CD4-positive, CD25-positive, alpha-beta regulatory T cell (primary cell): ENCODE measurements around the gene RGS19. TPM values are rescaled to one million over a fixed set of nuclear protein-coding genes. Genes with fewer than 3 reads are reported as not detected.

Experiments
- ATAC-seq, 2 donors: fragments of 150-1000 bp; cut with Tn5 transposase; one replicate each; pipeline ENCODE4 v1.10.0; 2021; ENCODE audit warnings: low read depth in 2 of 2, moderate number of reproducible peaks in 2 of 2, moderate library complexity in 1 of 2
- DNase-seq, 3 donors: peaks; one replicate each; pipeline versions ENCODE4 v3.0.0 to v3.0.0-alpha.2; 2012 to 2022; ENCODE audit warnings: mixed read lengths in 1 of 3
- H3K27ac ChIP-seq: one replicate; pipeline ENCODE4 v1.7.0; 2013; ENCODE audit warnings: mild to moderate bottlenecking, low read length; ENCODE audit not compliant: insufficient read depth, poor library complexity, severe bottlenecking
- H3K27me3 ChIP-seq: one replicate; pipeline ENCODE4 v1.7.0; 2013; ENCODE audit warnings: low read length; ENCODE audit not compliant: control insufficient read depth, insufficient read depth
- H3K36me3 ChIP-seq: one replicate; pipeline ENCODE4 v1.7.0; 2013; ENCODE audit warnings: mild to moderate bottlenecking, low read length, moderate library complexity; ENCODE audit not compliant: control insufficient read depth, insufficient read depth
- H3K4me1 ChIP-seq: 2 replicates; pipeline ENCODE4 v1.7.0; 2013; ENCODE audit warnings: mild to moderate bottlenecking, low read length; ENCODE audit not compliant: insufficient read depth, control insufficient read depth, poor library complexity, severe bottlenecking
- H3K4me3 ChIP-seq: one replicate; pipeline ENCODE4 v1.7.0; 2013; ENCODE audit warnings: low read depth, mild to moderate bottlenecking, low read length, moderate library complexity
- H3K9me3 ChIP-seq, 2 experiments: 1 replicate in 1 of 2; 2 replicates in 1 of 2; pipeline ENCODE4 v1.7.0; 2013; ENCODE audit warnings: low read length in 2 of 2, mild to moderate bottlenecking in 1 of 2, moderate library complexity in 1 of 2; ENCODE audit not compliant: control insufficient read depth in 2 of 2
- H3K27ac Mint-ChIP-seq, 3 donors: one replicate each; pipeline ENCODE4 v1.8.0; 2020 to 2022; ENCODE audit warnings: mild to moderate bottlenecking in 3 of 3, mixed read lengths in 3 of 3, moderate library complexity in 2 of 3
- H3K27me3 Mint-ChIP-seq: one replicate; pipeline ENCODE4 v1.8.0; 2022; ENCODE audit warnings: mild to moderate bottlenecking, mixed read lengths
- H3K36me3 Mint-ChIP-seq: one replicate; pipeline ENCODE4 v1.8.0; 2020; ENCODE audit warnings: mixed read lengths
- H3K4me1 Mint-ChIP-seq, 4 donors: one replicate each; pipeline ENCODE4 v1.8.0; 2020 to 2022; ENCODE audit warnings: mixed read lengths in 4 of 4, mild to moderate bottlenecking in 1 of 4
- H3K4me3 Mint-ChIP-seq, 4 donors: one replicate each; pipeline ENCODE4 v1.8.0; 2020 to 2022; ENCODE audit warnings: mild to moderate bottlenecking in 4 of 4, mixed read lengths in 4 of 4, moderate library complexity in 3 of 4
- H3K9me3 Mint-ChIP-seq, 7 donors: one replicate each; pipeline ENCODE4 v1.8.0; 2020 to 2022; ENCODE audit warnings: mixed read lengths in 7 of 7, mild to moderate bottlenecking in 3 of 7, moderate library complexity in 2 of 7
- polyA plus RNA-seq, 4 donors: library from polyadenylated mRNA; unstranded; fragments of 300-500 nt; fragmentation: Illumina TruSeq; gene quantifications; one replicate each; pipeline ENCODE4 v1.2.3, GENCODE V29; 2021
- total RNA-seq: library from RNA; stranded (reverse); gene quantifications from one replicate; pipeline ENCODE4 v1.2.3, GENCODE V29; 2022

RGS19 gene
- total and polyA plus RNA-seq, 5 donors from 2014 or later: 50.7 to 105 (median 85.2) TPM

GRCh38 chr20:64038565-64039292, 40.6 kb downstream of the RGS19 start:
- Histone ChIP-seq H3K27ac (peak overlapping the region; percentile 33), H3K4me3 (no peak overlapping the region), H3K9me3 (no peaks in the 10 kb centered on the region), H3K4me1 (peaks cover 81% of the 10 kb centered on the region), H3K27me3 (no peaks in the 10 kb centered on the region), H3K36me3 (no peaks in the 10 kb centered on the region)
- no peak overlapping the region for H3K27ac Mint-ChIP-seq
- peaks cover 8% of the 10 kb centered on the region for H3K27me3 Mint-ChIP-seq
- DNase-seq (peak; percentile 65 to 84 (median 76)), ATAC-seq (peak; percentile 72 to 75)
- H3K9me3 Mint-ChIP-seq: no peaks in the 10 kb centered on the region
- peaks cover 0 to 55% (median 20%) of the 10 kb centered on the region in 4 donors for H3K4me1 Mint-ChIP-seq
- H3K36me3 Mint-ChIP-seq: no peaks in the 10 kb centered on the region
- H3K4me3 Mint-ChIP-seq: peak overlapping the region; percentile 73 to 84 (median 82)

- Histone ChIP-seq H3K36me3 (peaks cover under 1% of the 10 kb centered on the region), H3K4me1 (peaks cover 81% of the 10 kb centered on the region), H3K27me3 (no peaks in the 10 kb centered on the region), H3K9me3 (no peaks in the 10 kb centered on the region), H3K4me3 (no peak overlapping the region), H3K27ac (peak overlapping the region; percentile 33)
- peaks cover 0 to 51% (median 16%) of the 10 kb centered on the region in 4 donors for H3K4me1 Mint-ChIP-seq
- no peak for DNase-seq
- H3K27ac Mint-ChIP-seq: no peak overlapping the region
- peak overlapping the region in 3 of 4 donors; percentile 69 to 84 (median 70) for H3K4me3 Mint-ChIP-seq
- peaks cover 4% of the 10 kb centered on the region for H3K27me3 Mint-ChIP-seq
- peak; percentile 8 to 24 for ATAC-seq
- H3K36me3 Mint-ChIP-seq: no peaks in the 10 kb centered on the region
- H3K9me3 Mint-ChIP-seq: no peaks in the 10 kb centered on the region
Observed at GRCh38 chr20:64038224-64038564, 41.1 kb downstream of the RGS19 start.

GRCh38 chr20:64037498-64038213, 41.7 kb downstream of the RGS19 start:
- H3K9me3 Mint-ChIP-seq: no peaks in the 10 kb centered on the region
- ATAC-seq: no peak

DNA sequence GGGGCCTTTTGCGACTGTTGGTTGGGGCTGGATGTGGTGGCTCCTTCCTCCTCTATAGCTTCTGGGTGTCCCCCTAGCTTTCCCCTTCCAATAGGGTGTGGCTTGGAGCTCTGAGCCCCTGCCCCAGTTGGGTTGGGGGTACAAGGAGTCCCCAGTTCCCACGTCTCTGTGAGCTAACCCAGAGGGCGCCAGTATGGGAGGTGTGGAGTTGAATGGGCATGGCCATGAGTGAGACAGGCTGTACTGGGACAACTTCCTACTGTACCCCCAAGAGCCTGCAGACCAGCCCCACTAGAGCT, 42.2 kb downstream of the RGS19 start:
- H3K27ac Mint-ChIP-seq: peak overlapping the region in 1 of 3 donors; percentile 95
- Histone ChIP-seq H3K4me1 (peaks cover 78% of the 10 kb centered on the region), H3K36me3 (peaks cover 10% of the 10 kb centered on the region), H3K4me3 (no peak overlapping the region), H3K27ac (no peak overlapping the region), H3K9me3 (no peaks in the 10 kb centered on the region), H3K27me3 (no peaks in the 10 kb centered on the region)
- peaks cover 0 to 50% (median 16%) of the 10 kb centered on the region in 4 donors for H3K4me1 Mint-ChIP-seq
- peaks cover 4% of the 10 kb centered on the region for H3K27me3 Mint-ChIP-seq
- H3K9me3 Mint-ChIP-seq: no peaks in the 10 kb centered on the region
- DNase-seq (no peak), ATAC-seq (no peak)
- peaks cover 4% of the 10 kb centered on the region for H3K36me3 Mint-ChIP-seq
- H3K4me3 Mint-ChIP-seq: peak overlapping the region in 3 of 4 donors; percentile 62 to 70 (median 63)

More at GRCh38 chr20:64037498-64038213, 41.7 kb downstream of the RGS19 start:
- peaks cover 81% of the 10 kb centered on the region for H3K4me1 ChIP-seq
- H3K27ac Mint-ChIP-seq: peak overlapping the region in 1 of 3 donors; percentile 95
- no peak overlapping the region for H3K27ac ChIP-seq
- H3K4me3 Mint-ChIP-seq: peak overlapping the region; percentile 67 to 70 (median 70)
- no peaks in the 10 kb centered on the region for H3K27me3 ChIP-seq
- no peak overlapping the region for H3K4me3 ChIP-seq
- H3K36me3 Mint-ChIP-seq: peaks cover 2% of the 10 kb centered on the region
- H3K36me3 ChIP-seq: peaks cover 6% of the 10 kb centered on the region
- H3K4me1 Mint-ChIP-seq: peaks cover 0 to 51% (median 16%) of the 10 kb centered on the region in 4 donors
- H3K27me3 Mint-ChIP-seq: peaks cover 4% of the 10 kb centered on the region
- no peaks in the 10 kb centered on the region for H3K9me3 ChIP-seq
- DNase-seq: peak in 1 of 3 donors; percentile 34

DNA sequence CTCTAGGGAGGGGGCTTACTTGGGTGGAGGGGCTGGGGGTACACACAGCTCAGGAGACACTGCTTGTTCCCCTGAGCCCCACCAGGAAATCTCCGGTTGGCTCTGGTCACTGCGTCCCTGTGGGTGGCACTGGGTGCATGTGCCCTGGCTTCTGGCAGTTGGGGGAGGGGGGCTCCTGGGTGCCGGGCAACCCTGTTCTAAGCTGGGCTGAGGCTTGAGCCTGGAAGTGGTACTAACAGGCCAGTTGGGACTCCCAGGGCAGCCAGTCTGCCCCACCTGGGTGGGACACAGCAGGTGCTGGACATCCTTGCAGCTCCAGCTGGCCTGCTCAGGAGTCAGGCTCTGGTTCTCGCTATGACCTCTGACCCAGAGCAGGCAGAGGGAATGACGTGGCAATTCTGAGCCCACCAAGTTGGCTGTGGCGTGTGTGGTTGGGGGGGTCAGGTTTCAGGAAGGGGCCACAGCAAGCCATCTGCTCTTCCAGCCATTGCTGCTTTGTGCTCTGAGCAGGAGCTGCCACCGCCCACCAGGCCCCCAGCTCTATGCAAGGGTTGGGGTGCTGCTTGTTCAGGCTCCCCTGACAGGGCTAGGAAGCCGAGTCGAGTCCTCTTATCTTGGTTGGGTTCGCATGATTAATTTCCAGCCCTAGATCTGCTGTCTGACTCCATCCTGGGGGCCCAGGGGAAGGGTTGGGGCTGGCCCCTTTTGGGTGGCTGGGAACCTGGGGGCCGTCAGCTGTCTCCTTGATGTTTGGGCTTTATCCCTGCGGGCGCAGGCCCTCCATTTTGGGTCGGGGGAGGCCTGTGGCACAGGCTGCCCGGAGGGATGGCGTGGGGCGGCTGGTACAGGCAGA, 42.7 kb downstream of the RGS19 start:
- H3K4me1 Mint-ChIP-seq: peaks cover 0 to 46% (median 16%) of the 10 kb centered on the region in 4 donors
- peak overlapping the region in 1 of 3 donors; percentile 95 for H3K27ac Mint-ChIP-seq
- peaks cover 4% of the 10 kb centered on the region for H3K27me3 Mint-ChIP-seq
- no peak for DNase-seq
- no peaks in the 10 kb centered on the region for H3K27me3 ChIP-seq
- H3K4me3 Mint-ChIP-seq: peak overlapping the region in 3 of 4 donors; percentile 24 to 70 (median 63)
- no peaks in the 10 kb centered on the region for H3K9me3 ChIP-seq
- H3K27ac ChIP-seq: peak overlapping the region; percentile 33
- peaks cover 4% of the 10 kb centered on the region for H3K36me3 Mint-ChIP-seq
- no peak for ATAC-seq
- peaks cover 72% of the 10 kb centered on the region for H3K4me1 ChIP-seq
- H3K36me3 ChIP-seq: peaks cover 15% of the 10 kb centered on the region
- H3K4me3 ChIP-seq: no peak overlapping the region
- H3K9me3 Mint-ChIP-seq: no peaks in the 10 kb centered on the region

- ATAC-seq (no peak), DNase-seq (no peak)
- Mint-ChIP-seq H3K4me1 (peaks cover 0 to 41% (median 16%) of the 10 kb centered on the region in 4 donors), H3K9me3 (no peaks in the 10 kb centered on the region), H3K4me3 (peak within 1 kb of the TSS; percentile 70 to 74 (median 72)), H3K27ac (peak within 1 kb of the TSS in 2 of 3 donors; percentile 86 to 99), H3K27me3 (peaks cover 4% of the 10 kb centered on the region), H3K36me3 (peaks cover 4% of the 10 kb centered on the region)
- H3K4me1 ChIP-seq: peaks cover 66% of the 10 kb centered on the region
- H3K36me3 ChIP-seq: peaks cover 18% of the 10 kb centered on the region
- no peaks in the 10 kb centered on the region for H3K27me3 ChIP-seq
- peak within 1 kb of the TSS; percentile 54 for H3K27ac ChIP-seq
- H3K4me3 ChIP-seq: peak within 1 kb of the TSS; percentile 1
- no peaks in the 10 kb centered on the region for H3K9me3 ChIP-seq
Observed at GRCh38 chr20:64035933-64036345, 43.4 kb downstream of the RGS19 start, which contains the start of gene C20orf204. TSS of gene C20orf204 (plus strand) at chr20:64036182. CDS start at chr20:64036324, 142 bp downstream.
